HL-60/S4 treated with phorbol 12-myristate 13-acetate at 8.2 ng/mL for 4 days and 3 days (cell line): ENCODE data around the gene SRCAP.
"Not testable (repeated sequence)": the region's sequence is repeated elsewhere in the genome, so short reads cannot be mapped to it uniquely, and the experiment has no call there.

Experiments
- in situ Hi-C: fragments of 300-500 bp; cut with MboI; formaldehyde crosslinking; loops from 2 replicates; pipeline ENCODE4 v1.15.0; 2022; ENCODE audit warnings: low sequenced_read_pairs

Gene SRCAP

GRCh38 chr16:30697264-30698138 lies 1.5 kb upstream of the SRCAP start:
- in situ Hi-C loops: no loop called here

GRCh38 chr16:30698139-30698815 lies 694 bp upstream of the SRCAP start:
- in situ Hi-C loops: no loop called here

- in situ Hi-C loops: no loop called here
Observed at GRCh38 chr16:30699615-30700099, 686 bp downstream of the SRCAP start.

- in situ Hi-C loops: no loop called here
Observed at GRCh38 chr16:30700491-30700890, 1.5 kb downstream of the SRCAP start.

GRCh38 chr16:30700971-30701370 lies 2.0 kb downstream of the SRCAP start:
- in situ Hi-C loops: no loop called here

GRCh38 chr16:30703071-30703470 lies 4.1 kb downstream of the SRCAP start:
- in situ Hi-C loops: not testable (repeated sequence)

- in situ Hi-C loops: no loop called here
Observed at GRCh38 chr16:30703971-30704370, 5.0 kb downstream of the SRCAP start.

- in situ Hi-C loops: no loop called here
Observed at GRCh38 chr16:30706046-30706445, 7.1 kb downstream of the SRCAP start.

- in situ Hi-C loops: no loop called here
Observed at GRCh38 chr16:30710971-30711370, 12.0 kb downstream of the SRCAP start.

- in situ Hi-C loops: no loop called here
Observed at GRCh38 chr16:30711712-30712111, 12.7 kb downstream of the SRCAP start.

- in situ Hi-C loops: no loop called here
Observed at GRCh38 chr16:30715750-30716445, 16.9 kb downstream of the SRCAP start.

GRCh38 chr16:30720086-30720485 lies 21.1 kb downstream of the SRCAP start:
- in situ Hi-C loops: no loop called here

GRCh38 chr16:30720694-30721093 lies 21.7 kb downstream of the SRCAP start:
- in situ Hi-C loops: no loop called here

GRCh38 chr16:30721167-30721566 lies 22.2 kb downstream of the SRCAP start:
- in situ Hi-C loops: no loop called here

- in situ Hi-C loops: no loop called here
Observed at GRCh38 chr16:30721606-30722005, 22.6 kb downstream of the SRCAP start.

- in situ Hi-C loops: no loop called here
Observed at GRCh38 chr16:30722443-30722842, 23.5 kb downstream of the SRCAP start.

- in situ Hi-C loops: no loop called here
Observed at GRCh38 chr16:30722916-30723315, 23.9 kb downstream of the SRCAP start.

- in situ Hi-C loops: no loop called here
Observed at GRCh38 chr16:30723725-30724355, 24.9 kb downstream of the SRCAP start.

- in situ Hi-C loops: no loop called here
Observed at GRCh38 chr16:30724641-30725417, 25.9 kb downstream of the SRCAP start.

GRCh38 chr16:30725418-30725792 lies 26.4 kb downstream of the SRCAP start:
- in situ Hi-C loops: no loop called here
